ENCODE measurements around the gene PFDN1. TPM values are rescaled to one million over a fixed set of nuclear protein-coding genes. Genes with fewer than 3 reads are reported as not detected.

PFDN1 gene
- total RNA-seq, 4 donors from 2014 or later: 58.7 to 91.7 (median 76.2) TPM

GRCh38 chr5:140258016-140258415, 44.9 kb downstream of the PFDN1 start:
- Histone ChIP-seq H3K27ac (no peak overlapping the region), H3K4me3 (no peak overlapping the region), H3K27me3 (no peaks in the 10 kb centered on the region), H3K4me1 (peaks cover 39% of the 10 kb centered on the region), H3K9me3 (no peaks in the 10 kb centered on the region), H3K36me3 (peaks cover 5% of the 10 kb centered on the region)
- WGBS: 61% methylated on average over 3 of the region's 3 CpGs
- TF ChIP-seq EP300 (IDR thresholded peaks at IDR 0.05) (no peak), POLR2A (IDR thresholded peaks at IDR 0.05) (no peak), POLR2AphosphoS5 (IDR thresholded peaks at IDR 0.05) (no peak), CTCF (IDR thresholded peaks at IDR 0.05) (no peak)
- no peak for DNase-seq (ENCODE audit: low spot score in 2 of 2)

GRCh38 chr5:140256726-140257125, 46.2 kb downstream of the PFDN1 start:
- TF ChIP-seq EP300 (IDR thresholded peaks at IDR 0.05): no peak
- TF ChIP-seq POLR2AphosphoS5 (IDR thresholded peaks at IDR 0.05): no peak
- no peak for TF ChIP-seq CTCF (IDR thresholded peaks at IDR 0.05)

GRCh38 chr5:140255460-140256157, 47.3 kb downstream of the PFDN1 start:
- H3K9me3 ChIP-seq: no peaks in the 10 kb centered on the region
- H3K4me3 ChIP-seq: no peak overlapping the region
- no peak overlapping the region for H3K27ac ChIP-seq
- H3K36me3 ChIP-seq: peaks cover 5% of the 10 kb centered on the region
- TF ChIP-seq POLR2AphosphoS5 (IDR thresholded peaks at IDR 0.05) (no peak), POLR2A (IDR thresholded peaks at IDR 0.05) (no peak), EP300 (IDR thresholded peaks at IDR 0.05) (no peak), CTCF (IDR thresholded peaks at IDR 0.05) (no peak)
- no peaks in the 10 kb centered on the region for H3K27me3 ChIP-seq
- DNase-seq (ENCODE audit: low spot score in 2 of 2): no peak
- peaks cover 33% of the 10 kb centered on the region for H3K4me1 ChIP-seq
- WGBS: 87% methylated on average over 4 of the region's 4 CpGs

More at GRCh38 chr5:140256726-140257125, 46.2 kb downstream of the PFDN1 start:
- Histone ChIP-seq H3K27me3 (no peaks in the 10 kb centered on the region), H3K27ac (no peak overlapping the region), H3K9me3 (no peaks in the 10 kb centered on the region), H3K4me3 (no peak overlapping the region), H3K4me1 (peaks cover 40% of the 10 kb centered on the region), H3K36me3 (peaks cover 5% of the 10 kb centered on the region)
- WGBS: 97% methylated on average over 6 of the region's 6 CpGs
- no peak for DNase-seq (ENCODE audit: low spot score in 2 of 2)

GRCh38 chr5:140253985-140254384, 48.9 kb downstream of the PFDN1 start:
- no peak overlapping the region for H3K27ac ChIP-seq
- 36% methylated on average over 4 of the region's 4 CpGs for WGBS

More at GRCh38 chr5:140253985-140254384, 48.9 kb downstream of the PFDN1 start:
- Histone ChIP-seq H3K4me1 (peaks cover 33% of the 10 kb centered on the region), H3K36me3 (peaks cover 15% of the 10 kb centered on the region), H3K27me3 (no peaks in the 10 kb centered on the region), H3K4me3 (no peak overlapping the region), H3K9me3 (no peaks in the 10 kb centered on the region)
- TF ChIP-seq EP300 (IDR thresholded peaks at IDR 0.05) (no peak), POLR2A (IDR thresholded peaks at IDR 0.05) (no peak), POLR2AphosphoS5 (IDR thresholded peaks at IDR 0.05) (no peak), CTCF (IDR thresholded peaks at IDR 0.05) (no peak)
- no peak for DNase-seq (ENCODE audit: low spot score in 2 of 2)

Data from suprapubic skin (tissue), 4 donors.